Central memory CD4-positive, alpha-beta T cell (primary cell): ENCODE measurements around the gene ADAM12.

Experiments used
- DNase-seq: peaks from one replicate; pipeline ENCODE4 v3.0.0; 2022

The ADAM12 gene

GRCh38 chr10:126042906-126043305, 345.4 kb downstream of the ADAM12 start:
- no peak for DNase-seq

- no peak for DNase-seq
These were observed 345.9 kb downstream of the ADAM12 start for GRCh38 chr10:126042354-126042753.

- DNase-seq: peak; percentile 81
These were observed 346.5 kb downstream of the ADAM12 start for GRCh38 chr10:126041804-126042231.

- no peak for DNase-seq
These were observed 347.2 kb downstream of the ADAM12 start for GRCh38 chr10:126041117-126041516.

- DNase-seq: no peak
These were observed 350.3 kb downstream of the ADAM12 start for GRCh38 chr10:126037946-126038345.

GRCh38 chr10:126036515-126036914, 351.8 kb downstream of the ADAM12 start:
- no peak for DNase-seq

- no peak for DNase-seq
These were observed 353.7 kb downstream of the ADAM12 start for GRCh38 chr10:126034586-126034985.

GRCh38 chr10:126029999-126030398, 358.3 kb downstream of the ADAM12 start:
- no peak for DNase-seq

- no peak for DNase-seq
These were observed 360.6 kb downstream of the ADAM12 start for GRCh38 chr10:126027692-126028091.

- no peak for DNase-seq
These were observed 365.4 kb downstream of the ADAM12 start for GRCh38 chr10:126022841-126023240.

- DNase-seq: no peak
These were observed 366.3 kb downstream of the ADAM12 start for GRCh38 chr10:126021833-126022500.

GRCh38 chr10:126017961-126018560, 370.2 kb downstream of the ADAM12 start:
- DNase-seq: no peak

- no peak for DNase-seq
These were observed 371.4 kb downstream of the ADAM12 start for GRCh38 chr10:126016882-126017281.

- no peak for DNase-seq
These were observed 372.0 kb downstream of the ADAM12 start for GRCh38 chr10:126016156-126016805.

GRCh38 chr10:126015413-126015812, 372.9 kb downstream of the ADAM12 start:
- DNase-seq: no peak

GRCh38 chr10:126014309-126014708, 374.0 kb downstream of the ADAM12 start:
- no peak for DNase-seq

GRCh38 chr10:126013489-126014281, 374.6 kb downstream of the ADAM12 start:
- DNase-seq: no peak

- no peak for DNase-seq
These were observed 375.8 kb downstream of the ADAM12 start for GRCh38 chr10:126012485-126012884.

GRCh38 chr10:126011995-126012394, 376.3 kb downstream of the ADAM12 start:
- DNase-seq: no peak

GRCh38 chr10:126009650-126010049, 378.6 kb downstream of the ADAM12 start:
- no peak for DNase-seq

GRCh38 chr10:126006906-126007305, 381.4 kb downstream of the ADAM12 start:
- DNase-seq: no peak

- DNase-seq: no peak
These were observed 382.0 kb downstream of the ADAM12 start for GRCh38 chr10:126006264-126006663.

- no peak for DNase-seq
These were observed 383.5 kb downstream of the ADAM12 start for GRCh38 chr10:126004752-126005151.
